GM12874 (cell line): Measurements from ENCODE around the gene POLR2A.

Experiments
- CTCF ChIP-seq: IDR thresholded peaks from 2 replicates; pipeline ENCODE4 v1.5.1; 2011; ENCODE audit warnings: low read depth, mild to moderate bottlenecking, control low read depth, low read length, moderate library complexity; ENCODE audit not compliant: insufficient read depth

POLR2A gene

GRCh38 chr17:7484067-7484918, at the start of gene POLR2A:
Gene POLR2A (plus strand): TSS chr17:7484366.
- no peak for TF ChIP-seq CTCF

- peak; percentile 49 for TF ChIP-seq CTCF
These were observed 48.2 kb upstream of the POLR2A start for GRCh38 chr17:7435676-7436555.

- TF ChIP-seq CTCF: peak; percentile 90
These were observed 47.4 kb upstream of the POLR2A start for GRCh38 chr17:7436556-7437368.

GRCh38 chr17:7437369-7437863, 46.8 kb upstream of the POLR2A start:
- no peak for TF ChIP-seq CTCF

GRCh38 chr17:7437950-7438614, 46.1 kb upstream of the POLR2A start:
- no peak for TF ChIP-seq CTCF

- no peak for TF ChIP-seq CTCF
These were observed 45.3 kb upstream of the POLR2A start for GRCh38 chr17:7438656-7439460.
